Thyroid gland (tissue), 4 donors: ENCODE data around the gene ABCG2. TPM values are rescaled to one million over a fixed set of nuclear protein-coding genes. Genes with fewer than 3 reads are reported as not detected.
"Not testable (repeated sequence)": the region's sequence is repeated elsewhere in the genome, so short reads cannot be mapped to it uniquely, and the experiment has no call there.

Source experiments
- DNase-seq, 2 donors: peaks; one replicate each; pipeline ENCODE4 v3.0.0-alpha.2; 2019
- H3K27ac ChIP-seq, 3 donors: fragments of 200-600 bp; sonication (generic); 1 replicate in 2 of 3; 2 replicates in 1 of 3; pipeline ENCODE4 v1.5.1; 2016 to 2019; ENCODE audit warnings: mild to moderate bottlenecking in 1 of 3, moderate library complexity in 1 of 3
- H3K27me3 ChIP-seq: fragments of 200-600 bp; sonication (generic); one replicate; pipeline ENCODE4 v1.5.1; 2019
- H3K36me3 ChIP-seq, 2 donors: fragments of 200-600 bp; sonication (generic); one replicate each; pipeline ENCODE4 v1.5.1; 2016 to 2019
- H3K4me1 ChIP-seq, 2 donors: fragments of 200-600 bp; sonication (generic); one replicate each; pipeline ENCODE4 v1.5.1; 2017 to 2019
- H3K4me3 ChIP-seq, 3 donors: fragments of 200-600 bp; sonication (generic); replicated peaks in 1 of 3; 1 replicate in 2 of 3; 2 replicates in 1 of 3; pipeline ENCODE4 v1.5.1; 2016; ENCODE audit warnings: mild to moderate bottlenecking in 1 of 3
- H3K9me3 ChIP-seq: fragments of 200-600 bp; sonication (generic); one replicate; pipeline ENCODE4 v1.5.1; 2017
- CTCF ChIP-seq, 6 experiments: fragments of 200-600 bp in 3 of 6; fragments of 450-650 bp in 3 of 6; sonication (generic) in 3 of 6; IDR thresholded peaks; one replicate each; pipeline ENCODE4 v1.5.1; 2016 to 2019; ENCODE audit warnings: antibody characterized with exemption in 6 of 6, mild to moderate bottlenecking in 2 of 6, inconsistent platforms in 1 of 6, moderate library complexity in 1 of 6
- POLR2A ChIP-seq, 2 donors: fragments of 450-650 bp; IDR thresholded peaks; one replicate each; pipeline ENCODE4 v1.6.1; 2017; ENCODE audit warnings: antibody characterized with exemption in 2 of 2, mild to moderate bottlenecking in 2 of 2, moderate library complexity in 1 of 2
- WGBS, 2 donors: methylation state at CpG; one replicate each; pipeline ENCODE4 v1.1.5; 2017; 5-methylcytosine and 5-hydroxymethylcytosine counted together
- intact Hi-C: fragments of 100-400 bp; cut with DNase I; formaldehyde crosslinking; loops from one replicate; pipeline ENCODE4 v1.15.1; 2023
- total RNA-seq, 4 donors: library from RNA; depleted of rRNA; stranded (reverse); fragments of >200 nt; gene quantifications; one replicate each; pipeline ENCODE4 v1.2.3, GENCODE V29; 2016

Gene ABCG2
- total RNA-seq, 4 donors from 2014 or later = 3.9 to 26.3 (median 9.4) TPM

DNA sequence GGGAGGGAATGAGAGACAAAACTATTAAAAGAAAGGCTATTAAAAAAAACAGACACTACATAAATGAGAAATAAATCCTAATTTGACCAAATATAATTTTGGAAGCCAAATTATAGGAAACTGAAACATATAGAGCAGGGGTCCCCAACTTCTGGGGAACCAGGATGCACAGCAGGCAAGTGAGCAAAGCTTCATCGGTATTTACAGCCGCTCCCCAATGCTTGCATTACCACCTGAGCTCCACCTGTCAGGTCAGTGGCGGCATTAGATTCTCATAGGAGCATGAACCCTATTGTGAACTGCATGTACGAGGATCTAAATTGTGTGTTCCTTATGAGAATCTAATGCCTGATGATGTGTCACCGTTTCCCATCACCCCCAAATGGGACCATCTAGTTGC is 28.4 kb downstream of the ABCG2 start:
- TF ChIP-seq POLR2A (IDR thresholded peaks at IDR 0.05) (no peak), CTCF (IDR thresholded peaks at IDR 0.05) (no peak)
- no peaks in the 10 kb centered on the region for H3K36me3 ChIP-seq
- no peaks in the 10 kb centered on the region for H3K9me3 ChIP-seq
- no peak overlapping the region for H3K27ac ChIP-seq
- 92 to 96% methylated on average over 5 of the region's 5 CpGs for WGBS, 2 donors
- H3K4me3 ChIP-seq = no peak overlapping the region
- intact Hi-C loops = no loop called here
- H3K27me3 ChIP-seq = no peaks in the 10 kb centered on the region
- no peaks in the 10 kb centered on the region for H3K4me1 ChIP-seq
- DNase-seq = no peak

DNA sequence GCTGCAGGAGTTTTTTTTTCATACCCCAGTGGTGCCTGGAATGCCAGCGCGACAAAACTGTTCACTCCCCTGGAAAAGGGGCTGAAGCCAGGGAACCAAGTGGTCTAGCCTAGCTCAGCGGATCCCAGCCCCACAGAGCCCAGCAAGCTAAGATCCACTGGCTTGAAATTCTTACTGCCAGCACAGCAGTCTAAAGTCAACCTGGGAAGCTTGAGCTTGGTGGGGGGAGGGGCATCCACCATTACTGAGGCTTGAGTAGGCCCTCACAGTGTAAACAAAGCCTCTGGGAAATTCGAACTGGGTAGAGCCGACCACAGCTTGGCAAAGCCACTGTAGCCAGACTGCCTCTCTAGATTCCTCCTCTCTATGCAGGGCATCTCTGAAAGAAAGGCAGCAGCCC is 36.2 kb downstream of the ABCG2 start:
- WGBS, 2 donors = 50 to 92% methylated on average over 3 to 4 of the region's 5 CpGs
- peak; percentile 6 to 13 for DNase-seq
- H3K27me3 ChIP-seq, H3K36me3 ChIP-seq, intact Hi-C loops, H3K4me3 ChIP-seq, H3K4me1 ChIP-seq, H3K27ac ChIP-seq, H3K9me3 ChIP-seq: not testable (repeated sequence)

DNA sequence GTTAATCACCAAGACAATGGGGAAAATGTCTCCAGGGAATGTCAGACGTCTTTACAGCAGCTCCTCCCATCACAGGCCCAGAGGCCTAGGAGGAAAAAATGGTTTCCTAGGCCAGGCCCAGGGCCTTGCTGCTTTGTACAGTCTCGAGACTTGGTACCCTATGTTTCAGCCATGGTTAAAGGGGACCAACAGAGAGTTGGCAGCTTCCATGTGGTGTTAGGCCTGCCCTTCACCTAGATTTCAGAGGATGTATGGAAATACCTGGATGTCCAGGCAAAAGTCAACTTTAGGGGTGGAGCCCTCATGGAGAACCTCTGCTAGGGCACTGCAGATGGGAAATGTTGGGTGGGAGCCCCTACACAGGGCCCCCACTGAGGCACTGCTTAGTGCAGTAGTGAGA is 38.5 kb downstream of the ABCG2 start:
- Histone ChIP-seq H3K36me3 (no peaks in the 10 kb centered on the region), H3K4me1 (no peaks in the 10 kb centered on the region), H3K9me3 (no peaks in the 10 kb centered on the region), H3K27ac (no peak overlapping the region), H3K27me3 (no peaks in the 10 kb centered on the region), H3K4me3 (no peak overlapping the region)
- no peak for DNase-seq
- TF ChIP-seq POLR2A (IDR thresholded peaks at IDR 0.05) (no peak), CTCF (IDR thresholded peaks at IDR 0.05) (no peak)
- WGBS, 2 donors = 66 to 84% methylated on average over 2 of the region's 2 CpGs
- intact Hi-C loops = no loop called here

- 94 to 95% methylated on average over 5 of the region's 5 CpGs for WGBS, 2 donors
Observed at GRCh38 chr4:88115587-88115986, 42.9 kb downstream of the ABCG2 start.

GRCh38 chr4:88112856-88113255 is 45.6 kb downstream of the ABCG2 start:
- peaks cover 12 to 13% of the 10 kb centered on the region in 2 donors for H3K4me1 ChIP-seq
- H3K27me3 ChIP-seq = no peaks in the 10 kb centered on the region
- no peaks in the 10 kb centered on the region for H3K36me3 ChIP-seq
- TF ChIP-seq CTCF (IDR thresholded peaks at IDR 0.05) (no peak), POLR2A (IDR thresholded peaks at IDR 0.05) (no peak)
- intact Hi-C loops = no loop called here
- H3K4me3 ChIP-seq = no peak overlapping the region
- no peaks in the 10 kb centered on the region for H3K9me3 ChIP-seq
- no peak for DNase-seq
- WGBS, 2 donors = 93 to 97% methylated on average over 5 of the region's 5 CpGs
- no peak overlapping the region for H3K27ac ChIP-seq

More at GRCh38 chr4:88115587-88115986, 42.9 kb downstream of the ABCG2 start:
- Histone ChIP-seq H3K4me3 (no peak overlapping the region), H3K27me3 (no peaks in the 10 kb centered on the region), H3K36me3 (no peaks in the 10 kb centered on the region), H3K27ac (no peak overlapping the region), H3K4me1 (no peaks in the 10 kb centered on the region), H3K9me3 (no peaks in the 10 kb centered on the region)
- no peak for DNase-seq
- TF ChIP-seq CTCF (IDR thresholded peaks at IDR 0.05) (no peak), POLR2A (IDR thresholded peaks at IDR 0.05) (no peak)
- intact Hi-C loops = no loop called here

DNA sequence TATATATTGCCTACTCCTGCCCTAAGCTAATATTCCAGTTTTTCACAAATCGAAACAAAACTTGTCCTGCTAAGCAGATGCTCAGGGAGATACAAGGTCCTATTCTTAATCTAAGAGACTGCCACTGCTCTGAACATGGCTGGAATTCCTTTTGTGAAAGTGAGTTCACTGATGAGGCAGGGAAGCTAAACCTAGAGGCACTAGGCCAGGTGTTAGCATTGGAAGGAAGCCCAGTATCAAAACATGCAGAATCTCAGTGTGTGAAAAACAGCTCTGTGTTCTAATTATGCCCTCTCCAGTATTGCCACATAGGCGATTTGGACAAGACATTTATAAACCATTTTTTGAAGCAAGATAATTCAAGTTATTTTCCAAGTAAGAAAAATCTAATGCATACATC is 47.6 kb downstream of the ABCG2 start:
- 85 to 89% methylated on average over 2 of the region's 2 CpGs for WGBS, 2 donors
- intact Hi-C loops = no loop called here

More for the DNA sequence above, 47.6 kb downstream of the ABCG2 start:
- H3K4me1 ChIP-seq = peaks cover 12 to 17% of the 10 kb centered on the region in 2 donors
- TF ChIP-seq POLR2A (IDR thresholded peaks at IDR 0.05) (no peak), CTCF (IDR thresholded peaks at IDR 0.05) (no peak)
- no peak overlapping the region for H3K27ac ChIP-seq
- H3K4me3 ChIP-seq = no peak overlapping the region
- no peaks in the 10 kb centered on the region for H3K36me3 ChIP-seq
- no peaks in the 10 kb centered on the region for H3K9me3 ChIP-seq
- DNase-seq = no peak
- no peaks in the 10 kb centered on the region for H3K27me3 ChIP-seq
